ENCODE measurements around the gene EML4.

The EML4 gene

DNA sequence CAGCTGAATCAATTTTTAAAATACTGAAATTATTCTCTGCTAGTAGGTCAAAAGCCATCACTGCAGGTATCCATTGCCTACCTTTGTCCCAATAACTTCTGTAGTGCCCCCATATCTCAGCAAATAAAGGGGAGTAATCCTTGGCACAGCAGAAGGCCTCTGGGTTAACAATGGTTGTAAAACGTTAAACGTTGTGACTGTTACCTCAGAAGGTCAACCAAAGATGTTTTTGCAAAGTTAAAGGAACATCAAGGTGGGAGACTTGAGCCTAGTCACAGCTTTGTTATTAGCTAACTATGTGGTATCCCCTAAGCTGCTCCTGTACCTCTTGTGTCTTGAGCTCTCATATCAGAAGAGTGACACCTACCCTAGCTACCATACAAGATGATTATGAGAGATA lies 131.4 kb downstream of the EML4 start:
- H3K4me3 ChIP-seq: no peak overlapping the region
- H3K9ac ChIP-seq (ENCODE audit: insufficient read length): no peak overlapping the region
- peaks cover 65% of the 10 kb centered on the region for H3K36me3 ChIP-seq (ENCODE audit: insufficient read depth, low read length)
- TF ChIP-seq POLR2AphosphoS5 (IDR thresholded peaks at IDR 0.05; ENCODE audit: borderline replicate concordance, low read depth, low read length): no peak
- no peak for TF ChIP-seq FOXP2 (optimal IDR thresholded peaks at IDR 0.05; ENCODE audit: control extremely low read depth, extremely low read length, insufficient read depth)
- TF ChIP-seq EZH2 (IDR thresholded peaks at IDR 0.05): no peak
- DNase-seq (ENCODE audit: low read depth, low spot score): no peak
- H3K9me3 ChIP-seq (ENCODE audit: low read depth, low read length): no peaks in the 10 kb centered on the region
- H3K27ac ChIP-seq: no peak overlapping the region

DNA sequence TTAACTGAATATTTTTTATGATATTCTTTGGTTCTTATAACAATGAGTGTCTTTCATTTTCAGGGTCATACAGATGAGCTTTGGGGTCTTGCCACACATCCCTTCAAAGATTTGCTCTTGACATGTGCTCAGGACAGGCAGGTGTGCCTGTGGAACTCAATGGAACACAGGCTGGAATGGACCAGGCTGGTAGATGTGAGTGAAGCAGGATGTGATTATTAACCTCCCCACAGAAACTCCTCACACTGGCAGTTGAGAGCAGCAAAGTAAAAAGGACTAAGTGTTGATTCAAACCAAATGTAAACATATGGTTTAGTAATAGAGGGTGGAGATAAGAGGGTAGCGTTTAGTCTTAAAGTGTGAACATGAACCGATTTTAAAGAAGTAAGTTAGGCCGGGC lies 134.1 kb downstream of the EML4 start:
- no peak overlapping the region for H3K9ac ChIP-seq (ENCODE audit: insufficient read length)
- H3K36me3 ChIP-seq (ENCODE audit: insufficient read depth, low read length): peaks cover 48% of the 10 kb centered on the region
- no peak overlapping the region for H3K4me3 ChIP-seq
- H3K9me3 ChIP-seq (ENCODE audit: low read depth, low read length): no peaks in the 10 kb centered on the region
- no peak for TF ChIP-seq POLR2AphosphoS5 (IDR thresholded peaks at IDR 0.05; ENCODE audit: borderline replicate concordance, low read depth, low read length)
- no peak for TF ChIP-seq EZH2 (IDR thresholded peaks at IDR 0.05)
- no peak for TF ChIP-seq FOXP2 (optimal IDR thresholded peaks at IDR 0.05; ENCODE audit: control extremely low read depth, extremely low read length, insufficient read depth)
- H3K27ac ChIP-seq: no peak overlapping the region
- no peak for DNase-seq (ENCODE audit: low read depth, low spot score)

- Histone ChIP-seq H3K27ac (no peak overlapping the region), H3K9me3 (ENCODE audit: low read depth, low read length) (no peaks in the 10 kb centered on the region), H3K9ac (ENCODE audit: insufficient read length) (no peak overlapping the region), H3K4me3 (no peak overlapping the region), H3K36me3 (ENCODE audit: insufficient read depth, low read length) (peaks cover 45% of the 10 kb centered on the region)
- no peak for TF ChIP-seq FOXP2 (optimal IDR thresholded peaks at IDR 0.05; ENCODE audit: control extremely low read depth, extremely low read length, insufficient read depth)
- TF ChIP-seq EZH2 (IDR thresholded peaks at IDR 0.05): no peak
- TF ChIP-seq POLR2AphosphoS5 (IDR thresholded peaks at IDR 0.05; ENCODE audit: borderline replicate concordance, low read depth, low read length): no peak
- DNase-seq (ENCODE audit: low read depth, low spot score): no peak
Measured at GRCh38 chr2:42304059-42304713, 135.0 kb downstream of the EML4 start.

GRCh38 chr2:42307180-42307579 lies 138.0 kb downstream of the EML4 start:
- Histone ChIP-seq H3K9me3 (ENCODE audit: low read depth, low read length) (no peaks in the 10 kb centered on the region), H3K27ac (no peak overlapping the region), H3K9ac (ENCODE audit: insufficient read length) (no peak overlapping the region), H3K4me3 (no peak overlapping the region), H3K36me3 (ENCODE audit: insufficient read depth, low read length) (peaks cover 39% of the 10 kb centered on the region)
- DNase-seq (ENCODE audit: low read depth, low spot score): no peak
- TF ChIP-seq POLR2AphosphoS5 (IDR thresholded peaks at IDR 0.05; ENCODE audit: borderline replicate concordance, low read depth, low read length) (no peak), FOXP2 (optimal IDR thresholded peaks at IDR 0.05; ENCODE audit: control extremely low read depth, extremely low read length, insufficient read depth) (no peak), EZH2 (IDR thresholded peaks at IDR 0.05) (no peak)

GRCh38 chr2:42309366-42309765 lies 140.2 kb downstream of the EML4 start:
- H3K9me3 ChIP-seq (ENCODE audit: low read depth, low read length): no peaks in the 10 kb centered on the region
- H3K27ac ChIP-seq: no peak overlapping the region
- H3K36me3 ChIP-seq (ENCODE audit: insufficient read depth, low read length): peaks cover 23% of the 10 kb centered on the region
- no peak overlapping the region for H3K4me3 ChIP-seq
- DNase-seq (ENCODE audit: low read depth, low spot score): no peak
- H3K9ac ChIP-seq (ENCODE audit: insufficient read length): no peak overlapping the region
- TF ChIP-seq EZH2 (IDR thresholded peaks at IDR 0.05): no peak
- no peak for TF ChIP-seq FOXP2 (optimal IDR thresholded peaks at IDR 0.05; ENCODE audit: control extremely low read depth, extremely low read length, insufficient read depth)
- no peak for TF ChIP-seq POLR2AphosphoS5 (IDR thresholded peaks at IDR 0.05; ENCODE audit: borderline replicate concordance, low read depth, low read length)

- no peak overlapping the region for H3K9ac ChIP-seq (ENCODE audit: insufficient read length)
- H3K4me3 ChIP-seq: no peak overlapping the region
- no peak overlapping the region for H3K27ac ChIP-seq
- DNase-seq (ENCODE audit: low read depth, low spot score): no peak
- H3K9me3 ChIP-seq (ENCODE audit: low read depth, low read length): no peaks in the 10 kb centered on the region
- TF ChIP-seq POLR2AphosphoS5 (IDR thresholded peaks at IDR 0.05; ENCODE audit: borderline replicate concordance, low read depth, low read length) (no peak), FOXP2 (optimal IDR thresholded peaks at IDR 0.05; ENCODE audit: control extremely low read depth, extremely low read length, insufficient read depth) (no peak), EZH2 (IDR thresholded peaks at IDR 0.05) (no peak)
- H3K36me3 ChIP-seq (ENCODE audit: insufficient read depth, low read length): peaks cover 19% of the 10 kb centered on the region
Measured at GRCh38 chr2:42310007-42310515, 140.9 kb downstream of the EML4 start.

- no peak for DNase-seq (ENCODE audit: low read depth, low spot score)
- Histone ChIP-seq H3K27ac (no peak overlapping the region), H3K4me3 (no peak overlapping the region), H3K36me3 (ENCODE audit: insufficient read depth, low read length) (peaks cover 22% of the 10 kb centered on the region), H3K9ac (ENCODE audit: insufficient read length) (no peak overlapping the region), H3K9me3 (ENCODE audit: low read depth, low read length) (no peaks in the 10 kb centered on the region)
- TF ChIP-seq EZH2 (IDR thresholded peaks at IDR 0.05) (no peak), POLR2AphosphoS5 (IDR thresholded peaks at IDR 0.05; ENCODE audit: borderline replicate concordance, low read depth, low read length) (no peak), FOXP2 (optimal IDR thresholded peaks at IDR 0.05; ENCODE audit: control extremely low read depth, extremely low read length, insufficient read depth) (no peak)
Measured at GRCh38 chr2:42312106-42312505, 143.0 kb downstream of the EML4 start.

GRCh38 chr2:42314892-42315468 lies 145.8 kb downstream of the EML4 start:
- H3K4me3 ChIP-seq: no peak overlapping the region
- H3K9ac ChIP-seq (ENCODE audit: insufficient read length): no peak overlapping the region
- H3K9me3 ChIP-seq (ENCODE audit: low read depth, low read length): no peaks in the 10 kb centered on the region
- TF ChIP-seq POLR2AphosphoS5 (IDR thresholded peaks at IDR 0.05; ENCODE audit: borderline replicate concordance, low read depth, low read length) (no peak), EZH2 (IDR thresholded peaks at IDR 0.05) (no peak), FOXP2 (optimal IDR thresholded peaks at IDR 0.05; ENCODE audit: control extremely low read depth, extremely low read length, insufficient read depth) (no peak)
- no peak for DNase-seq (ENCODE audit: low read depth, low spot score)
- peaks cover 30% of the 10 kb centered on the region for H3K36me3 ChIP-seq (ENCODE audit: insufficient read depth, low read length)
- no peak overlapping the region for H3K27ac ChIP-seq

Measured in SK-N-MC (cell line).